ENCODE results near the gene TBC1D30.
A peak's percentile ranks its signal among the peaks of the same experiment; 100 is the strongest.

The TBC1D30 gene

DNA sequence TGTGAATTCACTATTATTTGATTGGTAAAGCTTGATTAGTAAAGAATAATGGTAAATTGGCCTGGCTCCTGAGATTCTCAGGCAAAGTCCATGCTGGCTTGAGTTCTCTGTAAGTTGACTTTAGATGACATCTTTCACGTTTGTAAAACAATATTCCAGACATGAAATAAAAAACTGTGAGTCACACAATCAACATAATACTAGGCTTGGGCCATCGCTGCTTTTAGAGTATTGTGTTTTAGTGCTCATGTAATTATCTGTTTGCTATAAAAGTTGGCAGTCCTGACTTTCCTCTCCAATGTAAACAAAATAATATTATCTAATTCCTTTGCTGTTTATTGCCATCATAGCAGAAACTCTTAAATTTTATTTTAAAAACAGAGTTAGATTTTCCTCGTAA is 3.9 kb upstream of the TBC1D30 start:
- no peak for DNase-seq (ENCODE audit: low read depth)
- TF ChIP-seq, protein P1, sequence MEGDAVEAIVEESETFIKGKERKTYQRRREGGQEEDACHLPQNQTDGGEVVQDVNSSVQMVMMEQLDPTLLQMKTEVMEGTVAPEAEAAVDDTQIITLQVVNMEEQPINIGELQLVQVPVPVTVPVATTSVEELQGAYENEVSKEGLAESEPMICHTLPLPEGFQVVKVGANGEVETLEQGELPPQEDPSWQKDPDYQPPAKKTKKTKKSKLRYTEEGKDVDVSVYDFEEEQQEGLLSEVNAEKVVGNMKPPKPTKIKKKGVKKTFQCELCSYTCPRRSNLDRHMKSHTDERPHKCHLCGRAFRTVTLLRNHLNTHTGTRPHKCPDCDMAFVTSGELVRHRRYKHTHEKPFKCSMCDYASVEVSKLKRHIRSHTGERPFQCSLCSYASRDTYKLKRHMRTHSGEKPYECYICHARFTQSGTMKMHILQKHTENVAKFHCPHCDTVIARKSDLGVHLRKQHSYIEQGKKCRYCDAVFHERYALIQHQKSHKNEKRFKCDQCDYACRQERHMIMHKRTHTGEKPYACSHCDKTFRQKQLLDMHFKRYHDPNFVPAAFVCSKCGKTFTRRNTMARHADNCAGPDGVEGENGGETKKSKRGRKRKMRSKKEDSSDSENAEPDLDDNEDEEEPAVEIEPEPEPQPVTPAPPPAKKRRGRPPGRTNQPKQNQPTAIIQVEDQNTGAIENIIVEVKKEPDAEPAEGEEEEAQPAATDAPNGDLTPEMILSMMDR (IDR thresholded peaks at IDR 0.05; ENCODE audit: insufficient read depth, low read depth, low read length, missing control alignments): no peak
- no peak overlapping the region for H3K4me3 ChIP-seq (ENCODE audit: low read depth, low read length)

DNA sequence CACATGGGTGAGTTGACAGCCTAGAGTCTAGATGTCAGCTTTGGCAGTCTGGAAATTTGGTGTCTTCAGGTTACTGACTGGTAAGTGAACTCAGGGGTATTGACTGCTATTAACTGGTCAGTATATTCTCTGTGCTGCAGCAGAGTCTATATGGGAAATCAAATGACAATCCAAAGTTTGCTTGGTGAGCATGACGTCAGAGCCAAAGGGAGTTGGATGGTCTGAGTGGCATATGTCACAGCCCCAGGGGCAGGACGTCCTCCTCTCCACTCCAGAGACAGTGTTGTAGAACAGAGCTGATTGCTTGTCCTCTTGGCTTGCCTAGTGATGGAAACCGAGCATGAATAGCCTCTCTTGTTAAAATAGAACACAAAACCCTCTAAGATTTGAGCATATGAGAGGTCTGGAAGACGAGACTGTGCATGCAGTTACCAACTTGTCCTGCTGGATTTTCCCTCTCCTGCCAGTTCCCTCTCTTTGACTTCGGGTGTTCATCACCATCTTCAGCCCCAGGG is 3.3 kb upstream of the TBC1D30 start:
- no peak overlapping the region for H3K4me3 ChIP-seq (ENCODE audit: low read depth, low read length)
- no peak for DNase-seq (ENCODE audit: low read depth)
- TF ChIP-seq, protein P1 (IDR thresholded peaks at IDR 0.05; ENCODE audit: insufficient read depth, low read depth, low read length, missing control alignments): no peak

DNA sequence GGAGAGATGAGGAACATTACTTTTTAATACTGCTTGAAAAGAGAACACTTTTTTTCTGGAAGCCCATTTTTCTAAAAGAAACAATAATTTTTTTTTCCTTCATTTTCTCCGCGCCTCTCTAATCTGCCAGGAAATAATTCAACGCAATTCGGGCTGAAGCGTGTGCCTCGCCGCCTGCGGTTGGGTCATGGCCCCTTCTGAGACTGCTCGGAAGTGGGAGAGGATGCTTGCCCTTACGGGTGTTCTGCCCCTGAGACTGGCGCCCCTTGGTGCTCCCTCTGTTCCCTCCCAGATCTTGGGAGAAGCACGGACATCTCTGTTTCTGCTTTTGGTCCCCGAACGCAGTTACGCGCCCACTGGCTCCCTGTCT is 332 bp upstream of the TBC1D30 start:
- peak overlapping the region; percentile 59 for H3K4me3 ChIP-seq (ENCODE audit: low read depth, low read length)
- DNase-seq (ENCODE audit: low read depth): no peak
- TF ChIP-seq, protein P1 (IDR thresholded peaks at IDR 0.05; ENCODE audit: insufficient read depth, low read depth, low read length, missing control alignments): no peak

DNA sequence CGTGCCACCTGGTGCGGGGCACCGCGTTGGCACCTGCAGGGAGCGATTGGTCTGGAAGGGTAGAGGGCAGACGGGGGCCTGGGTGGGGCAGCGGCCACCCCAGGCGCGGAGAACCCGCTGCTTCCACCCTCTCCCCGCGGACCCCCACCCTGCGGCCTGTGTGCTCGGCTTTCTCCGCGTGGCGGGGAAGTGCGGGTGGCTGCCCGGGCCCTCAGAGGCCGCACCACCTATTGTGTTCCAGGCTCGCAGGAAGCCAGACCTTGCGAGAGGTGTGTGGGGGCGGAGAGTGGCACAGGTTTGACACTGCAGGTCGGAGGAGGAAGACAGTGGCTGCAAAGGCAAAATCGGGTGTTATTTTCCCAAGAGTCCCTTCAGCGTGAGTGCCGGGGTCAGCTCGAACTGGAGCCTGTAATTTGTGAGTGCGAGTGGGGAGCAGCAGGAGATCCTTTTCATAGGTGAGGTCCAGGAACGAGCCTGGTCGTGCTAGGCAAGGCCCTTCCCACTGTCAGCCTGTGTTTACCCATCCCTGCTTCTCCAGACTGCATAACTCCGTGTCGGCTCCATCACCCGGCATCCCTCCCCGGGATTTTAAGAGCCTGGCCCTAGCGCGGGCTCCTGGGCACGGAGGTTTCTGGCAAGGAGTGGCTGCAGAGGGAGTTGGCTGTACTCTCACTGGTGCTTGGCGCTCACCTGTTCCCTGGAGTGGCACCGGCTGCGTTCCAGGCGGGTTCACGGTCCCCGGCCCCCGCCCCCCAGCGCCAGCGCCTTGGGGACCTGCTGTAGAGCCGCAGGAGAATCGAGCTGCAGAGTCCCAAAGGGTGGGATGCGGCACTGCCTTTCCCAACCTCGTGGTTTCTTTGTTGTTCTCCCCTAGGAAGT is 935 bp downstream of the TBC1D30 start:
- H3K4me3 ChIP-seq (ENCODE audit: low read depth, low read length): peak overlapping the region; percentile 59
- TF ChIP-seq, protein P1 (IDR thresholded peaks at IDR 0.05; ENCODE audit: insufficient read depth, low read depth, low read length, missing control alignments): no peak
- peak; percentile 34 for DNase-seq (ENCODE audit: low read depth)

DNA sequence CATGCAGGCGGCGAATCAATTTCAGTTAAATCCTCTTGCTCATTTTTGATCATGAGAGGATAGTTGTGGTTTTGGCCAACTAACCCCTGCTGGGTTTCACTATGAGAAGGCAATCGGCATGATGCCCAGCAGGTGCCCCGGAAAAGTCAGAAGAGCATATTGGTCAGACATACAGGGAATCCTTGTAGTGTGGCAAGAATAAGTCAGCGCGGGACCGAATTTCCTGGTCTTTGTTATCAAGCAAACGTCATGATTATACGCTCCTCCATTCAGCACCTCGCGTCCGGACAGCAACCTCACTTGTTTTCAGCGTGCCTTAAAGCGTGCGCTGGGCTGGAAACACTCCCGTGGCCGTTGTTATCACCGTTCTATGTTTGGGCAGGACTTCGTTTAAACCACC is 1.8 kb downstream of the TBC1D30 start:
- peak; percentile 83 for DNase-seq (ENCODE audit: low read depth)
- TF ChIP-seq, protein P1 (IDR thresholded peaks at IDR 0.05; ENCODE audit: insufficient read depth, low read depth, low read length, missing control alignments): no peak
- peak overlapping the region; percentile 59 for H3K4me3 ChIP-seq (ENCODE audit: low read depth, low read length)

DNA sequence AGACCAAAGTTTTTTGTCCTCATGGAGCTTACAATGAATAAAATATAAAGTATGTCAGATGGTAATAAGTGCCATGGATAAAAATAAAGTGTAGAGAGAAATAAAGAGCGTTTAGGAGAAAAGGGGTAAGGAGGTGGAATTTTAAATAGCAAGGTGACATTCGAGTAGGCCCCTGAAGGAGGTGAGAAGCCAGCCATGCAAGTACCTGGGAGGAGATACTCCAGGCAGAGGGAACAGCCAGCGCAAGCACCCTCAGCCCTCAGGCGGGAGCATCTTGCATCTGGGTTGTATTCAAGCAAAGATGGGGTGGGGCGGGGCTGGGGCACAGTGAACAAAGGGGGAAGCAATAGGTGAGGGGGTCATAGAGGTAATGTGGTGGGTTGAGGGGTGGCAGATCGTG is 4.3 kb downstream of the TBC1D30 start:
- no peak for DNase-seq (ENCODE audit: low read depth)
- TF ChIP-seq, protein P1 (IDR thresholded peaks at IDR 0.05; ENCODE audit: insufficient read depth, low read depth, low read length, missing control alignments): no peak
- H3K4me3 ChIP-seq (ENCODE audit: low read depth, low read length): no peak overlapping the region

Data from GM12865 (cell line).